Activated T-cell treated with anti-CD3 and anti-CD28 coated beads, Interleukin-2, amount 50 U/mL, for 48 hours (primary cell): Measurements from ENCODE around the gene UBE2U.

Source experiments
- DNase-seq, 2 experiments: peaks; one replicate each; pipeline ENCODE4 v3.0.0-alpha.2; 2020

The UBE2U gene, protein sequence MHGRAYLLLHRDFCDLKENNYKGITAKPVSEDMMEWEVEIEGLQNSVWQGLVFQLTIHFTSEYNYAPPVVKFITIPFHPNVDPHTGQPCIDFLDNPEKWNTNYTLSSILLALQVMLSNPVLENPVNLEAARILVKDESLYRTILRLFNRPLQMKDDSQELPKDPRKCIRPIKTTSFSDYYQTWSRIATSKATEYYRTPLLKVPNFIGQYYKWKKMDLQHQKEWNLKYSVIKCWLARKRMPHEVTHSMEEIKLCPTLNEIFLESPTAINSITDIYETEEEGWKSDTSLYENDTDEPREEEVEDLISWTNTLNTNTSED

GRCh38 chr1:64203420-64203819 lies at the start of gene UBE2U:
Gene UBE2U, plus strand, starts transcription at chr1:64203623. Its CDS starts 428 bp downstream, at chr1:64204051.
- DNase-seq = no peak

DNA sequence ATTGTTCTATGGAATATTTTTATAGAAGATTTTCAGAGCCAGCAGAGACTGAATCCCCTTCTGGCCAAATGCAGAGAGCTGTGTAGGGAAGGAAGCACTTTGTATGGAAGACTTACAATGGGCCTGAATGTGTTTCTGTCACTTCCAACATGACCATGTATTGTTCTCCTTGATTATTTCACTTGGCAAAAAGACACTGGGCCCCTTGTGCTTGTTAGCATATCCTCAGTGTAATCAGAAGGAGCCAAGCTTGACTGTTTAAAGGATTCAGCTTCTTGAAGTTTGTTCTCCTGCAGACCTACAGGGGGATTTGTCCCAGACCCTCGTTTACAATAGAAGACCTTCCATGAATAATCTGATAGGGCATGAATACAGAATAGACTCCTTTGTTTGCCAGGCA lies 48.1 kb upstream of the UBE2U start:
- no peak for DNase-seq

DNA sequence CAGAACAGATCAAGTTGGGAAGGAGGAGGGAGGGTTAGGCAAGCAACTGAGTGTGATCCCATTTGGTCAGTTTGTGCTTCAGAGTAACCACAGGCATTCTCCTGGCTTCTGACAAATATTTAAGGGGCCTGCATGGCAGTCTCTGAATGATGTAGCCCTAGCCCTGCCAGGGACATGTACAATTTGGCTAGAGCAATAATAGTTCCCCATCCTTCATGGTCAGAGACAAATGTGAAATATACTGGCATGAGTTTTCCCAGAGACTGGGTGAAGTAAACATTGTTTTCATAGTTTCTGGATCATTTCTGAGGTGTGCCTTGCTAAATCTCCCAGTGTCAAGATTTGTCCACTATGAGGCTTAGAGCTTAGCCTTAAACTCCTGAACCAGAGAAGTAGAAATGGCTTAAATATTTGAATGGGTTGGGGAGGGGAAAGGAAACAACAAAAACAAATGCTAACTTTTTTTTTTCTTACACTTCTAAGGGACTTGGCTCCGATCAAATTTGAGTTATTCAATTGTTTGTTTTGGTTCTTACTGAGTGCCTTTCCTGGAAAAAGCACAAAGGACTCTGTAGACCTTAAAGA lies 42.0 kb upstream of the UBE2U start:
- DNase-seq = no peak

- no peak for DNase-seq
These were observed 41.3 kb upstream of the UBE2U start for GRCh38 chr1:64162151-64162550.

GRCh38 chr1:64162804-64163203 lies 40.6 kb upstream of the UBE2U start:
- DNase-seq = no peak

DNA sequence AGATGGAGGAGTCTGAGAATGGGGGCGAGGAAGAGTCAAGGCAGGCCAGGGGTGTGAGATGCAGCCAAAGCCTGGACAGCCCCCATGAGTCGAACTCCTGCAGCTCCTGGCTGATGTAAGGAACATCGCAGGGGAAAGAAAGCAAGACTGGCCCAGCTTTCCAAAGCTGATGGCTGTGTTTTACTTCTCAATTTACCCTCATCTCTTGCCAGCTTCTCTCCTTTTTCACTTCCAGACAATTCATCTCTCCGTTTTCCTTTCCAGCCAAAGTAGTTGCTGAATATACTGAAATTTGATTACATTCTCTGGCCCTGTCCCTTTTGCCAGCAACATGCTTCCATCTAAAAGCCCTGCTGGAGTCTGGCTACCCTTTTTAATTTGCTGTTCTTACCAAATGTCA lies 40.0 kb upstream of the UBE2U start:
- DNase-seq = no peak

DNA sequence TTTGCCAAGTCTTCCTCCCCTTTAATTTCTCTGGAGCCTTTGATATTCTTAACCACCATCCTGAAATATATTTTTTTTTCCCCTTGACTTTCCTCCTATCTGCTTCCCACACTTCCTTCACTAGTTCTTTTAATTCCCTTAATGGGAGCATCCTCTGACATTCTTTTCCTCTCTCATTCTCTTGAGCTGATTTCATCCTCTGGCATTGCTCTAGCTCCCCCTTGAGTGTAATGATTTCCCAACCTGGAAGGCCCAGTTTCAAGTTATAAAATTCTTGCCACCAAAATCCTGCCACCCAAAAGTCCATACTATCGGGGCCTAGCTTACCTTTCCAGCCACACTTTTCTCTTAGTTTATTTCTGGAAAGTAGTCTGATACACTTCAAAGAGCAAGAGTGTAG lies 39.5 kb upstream of the UBE2U start:
- DNase-seq = no peak

DNA sequence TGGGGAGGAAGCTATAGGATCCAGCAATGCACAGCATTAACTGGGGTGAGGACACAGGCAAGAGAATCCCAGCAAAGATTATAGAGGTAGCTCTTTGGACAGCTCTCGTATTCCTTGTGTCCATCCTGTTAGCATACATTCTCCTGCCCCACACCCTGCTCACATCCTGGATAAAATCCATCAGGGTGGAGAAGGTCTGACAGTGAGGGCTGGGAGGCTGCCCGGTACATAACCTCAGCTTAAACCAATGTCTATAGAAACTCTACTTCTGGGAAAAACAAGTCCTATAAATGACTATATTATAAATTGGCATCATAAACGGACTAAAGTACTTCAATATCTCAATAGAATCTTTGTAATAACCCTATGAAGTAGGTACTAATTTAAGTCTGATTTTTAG lies 36.8 kb upstream of the UBE2U start:
- DNase-seq = no peak

- no peak for DNase-seq
These were observed 36.2 kb upstream of the UBE2U start for GRCh38 chr1:64167176-64167575.

GRCh38 chr1:64171246-64171645 lies 32.2 kb upstream of the UBE2U start:
- no peak for DNase-seq

DNA sequence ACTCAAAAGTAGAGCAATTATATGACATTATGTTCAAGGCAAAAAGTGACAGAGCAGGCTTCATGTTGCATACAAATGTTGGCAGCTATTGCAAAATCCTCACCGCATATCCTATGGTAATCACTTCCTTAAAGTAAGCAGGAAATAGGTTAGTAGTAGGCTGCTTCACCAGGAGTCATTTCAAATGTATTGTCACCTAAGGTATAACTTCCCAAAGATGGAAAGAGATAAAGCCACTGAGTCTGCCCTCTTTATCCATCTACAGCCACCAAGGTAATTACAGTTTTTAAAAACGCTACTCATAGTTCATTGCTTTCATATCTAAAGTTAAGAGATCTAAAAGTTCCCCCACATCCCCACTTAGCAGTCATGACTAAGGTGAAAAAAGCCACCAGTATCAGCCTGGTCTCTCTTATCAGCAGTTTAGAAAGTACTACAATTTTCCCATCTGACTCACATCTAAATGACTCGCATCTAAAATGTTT lies 31.6 kb upstream of the UBE2U start:
- no peak for DNase-seq

DNA sequence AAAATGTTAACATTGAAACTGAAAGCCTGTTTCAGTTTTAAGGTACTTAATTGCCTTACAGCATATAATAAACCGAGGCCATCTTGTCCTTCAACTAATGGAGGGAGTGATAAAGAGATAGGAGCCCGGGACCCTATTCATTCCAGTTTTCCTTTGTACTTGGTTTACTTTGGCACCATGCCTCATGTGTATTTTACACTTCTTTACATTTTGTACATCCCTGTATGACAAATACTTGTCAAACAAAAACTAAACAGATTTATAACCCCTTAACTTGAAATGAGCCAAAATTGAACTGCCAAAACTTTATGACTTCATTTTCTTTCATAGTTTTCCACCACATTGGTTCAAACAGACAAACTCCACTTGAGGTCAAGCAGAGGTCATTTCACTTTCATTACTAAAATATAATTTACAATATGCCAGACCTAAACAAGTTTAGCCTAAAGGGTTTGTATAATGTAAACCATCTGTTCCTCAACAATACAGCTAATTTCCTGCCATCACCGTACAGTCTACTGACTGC lies 30.9 kb upstream of the UBE2U start:
- no peak for DNase-seq

DNA sequence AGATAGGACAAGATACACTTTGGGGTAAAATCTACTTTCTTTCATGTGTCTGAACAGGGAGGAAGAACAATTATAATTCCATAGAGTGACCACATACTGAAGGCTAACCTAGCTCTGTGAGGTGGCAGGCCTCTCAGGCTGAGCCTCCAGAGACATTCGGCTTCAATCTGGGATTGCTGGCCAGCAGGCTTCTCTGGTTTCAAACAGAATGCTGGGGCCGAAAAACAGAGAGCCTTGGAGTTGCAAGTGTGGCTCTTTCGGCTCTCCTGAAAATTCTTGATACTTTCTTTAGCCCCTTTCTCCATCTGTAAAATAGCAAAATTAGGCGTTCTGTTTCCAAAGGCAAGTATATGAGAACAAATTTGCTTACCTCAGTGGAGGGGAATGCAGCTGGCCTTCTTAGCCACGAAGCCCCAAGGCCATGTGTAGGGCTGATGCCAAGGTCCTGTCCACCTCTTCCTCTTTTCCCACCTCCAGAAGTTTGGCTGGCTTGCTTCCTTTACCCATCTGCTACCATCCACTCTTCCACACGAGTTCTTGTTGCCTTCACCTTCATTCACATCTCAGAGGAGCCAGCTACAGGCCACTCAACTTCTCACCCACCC lies 30.0 kb upstream of the UBE2U start:
- no peak for DNase-seq

GRCh38 chr1:64175639-64176038 lies 27.8 kb upstream of the UBE2U start:
- DNase-seq = no peak

GRCh38 chr1:64176659-64177058 lies 26.8 kb upstream of the UBE2U start:
- no peak for DNase-seq

DNA sequence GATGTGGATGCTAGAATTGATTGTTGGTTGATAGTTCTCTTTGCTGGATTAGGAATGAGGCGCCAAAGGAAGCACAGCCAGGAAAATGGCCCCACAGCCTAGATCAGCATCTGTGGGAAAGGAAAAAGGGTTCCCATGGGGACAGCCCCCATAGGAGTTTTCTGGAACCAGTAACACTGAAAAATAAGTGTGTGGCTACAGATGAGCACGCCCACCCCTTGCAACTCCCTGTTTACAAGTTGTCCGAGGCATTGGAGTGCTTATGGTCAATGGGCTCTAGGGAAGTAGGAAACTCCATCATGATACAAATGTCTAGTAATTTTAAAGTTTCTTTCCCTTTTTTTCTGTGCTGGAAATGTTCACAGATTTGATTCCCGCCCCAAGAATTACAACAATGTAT lies 23.8 kb upstream of the UBE2U start:
- DNase-seq = no peak

DNA sequence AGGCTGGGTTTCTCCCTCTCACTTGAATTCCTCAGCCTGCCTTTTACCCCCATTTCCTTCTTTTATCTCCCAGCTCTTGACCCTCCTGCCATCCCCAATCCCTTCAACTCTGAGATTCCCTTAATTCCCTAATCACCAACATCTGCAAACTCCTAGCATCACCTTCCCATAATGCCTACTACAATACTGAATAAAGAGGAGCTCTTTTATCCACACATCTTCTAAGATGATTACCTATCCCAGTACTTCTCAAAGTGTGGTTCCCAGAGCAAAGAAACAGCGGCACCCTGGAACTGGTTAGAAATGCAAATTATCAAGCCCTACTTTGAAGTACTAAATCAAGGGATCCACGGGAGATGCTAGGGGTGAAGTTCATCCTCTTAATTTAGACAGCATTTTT lies 21.2 kb upstream of the UBE2U start:
- DNase-seq = no peak

- no peak for DNase-seq
These were observed 19.9 kb upstream of the UBE2U start for GRCh38 chr1:64183395-64184002.

- DNase-seq = no peak
These were observed 19.4 kb upstream of the UBE2U start for GRCh38 chr1:64184003-64184440.

DNA sequence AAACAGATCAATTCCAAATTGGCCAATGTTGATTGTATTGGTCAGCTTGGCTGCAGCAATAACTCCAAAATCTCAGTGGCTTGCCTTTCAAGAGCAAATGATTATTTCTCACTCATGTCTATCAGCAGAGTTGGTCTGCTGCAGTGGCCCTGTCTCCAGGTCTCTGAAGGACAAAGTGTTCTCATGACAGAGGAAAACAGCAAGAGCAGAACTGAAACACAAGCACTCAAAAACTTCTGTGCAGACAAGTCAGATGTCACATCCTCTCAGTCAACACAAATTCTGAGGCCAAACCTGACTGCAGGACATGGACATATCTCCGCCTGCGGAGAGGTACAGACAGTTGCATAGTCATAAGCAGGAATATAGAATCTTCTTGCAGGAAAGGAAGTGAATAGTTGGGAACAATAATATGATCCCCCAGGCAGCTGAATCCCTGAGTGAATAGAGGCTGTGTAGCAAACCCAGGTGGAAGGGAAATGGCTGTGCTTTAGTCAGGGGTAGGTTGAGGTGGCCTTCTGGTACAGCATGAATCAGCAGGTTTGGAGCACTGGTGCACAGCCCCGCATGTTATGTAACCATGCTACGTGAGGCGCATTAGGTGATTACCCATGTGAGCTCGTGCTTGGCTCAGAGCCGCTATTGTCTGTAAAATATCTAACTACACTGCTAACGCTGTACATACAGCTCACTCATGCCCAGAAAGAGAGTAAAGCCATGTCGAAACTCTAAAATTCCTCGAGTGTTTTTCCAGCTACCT lies 17.1 kb upstream of the UBE2U start:
- DNase-seq = no peak

GRCh38 chr1:64186898-64187280 lies 16.5 kb upstream of the UBE2U start:
- no peak for DNase-seq

GRCh38 chr1:64187646-64188045 lies 15.8 kb upstream of the UBE2U start:
- DNase-seq = no peak

- DNase-seq = no peak
These were observed 11.1 kb upstream of the UBE2U start for GRCh38 chr1:64192290-64192689.
